GM12892 (cell line): Measurements from ENCODE around the gene MYRFL.

Source experiments
- POLR2A ChIP-seq: IDR thresholded peaks from 2 replicates; pipeline ENCODE4 v1.6.1; 2011; ENCODE audit warnings: low read depth, low read length, control low read depth
- POLR2AphosphoS5 ChIP-seq: IDR thresholded peaks from 2 replicates; pipeline ENCODE4 v1.6.1; 2011; ENCODE audit warnings: low read depth, low read length, control low read depth
- TAF1 ChIP-seq: IDR thresholded peaks from 2 replicates; pipeline ENCODE4 v1.6.1; 2011; ENCODE audit warnings: low read depth, mild to moderate bottlenecking, control low read depth, low read length, borderline replicate concordance

GRCh38 chr12:69905801-69906200 lies 80.8 kb downstream of the MYRFL start:
- no peak for TF ChIP-seq POLR2A
- TF ChIP-seq POLR2AphosphoS5, result no peak
- TF ChIP-seq TAF1, result no peak
